Activated T-cell treated with anti-CD3 and anti-CD28 coated beads for 24 hours (primary cell): ENCODE measurements around the gene SPATA21.
A peak's percentile ranks its signal among the peaks of the same experiment; 100 is the strongest.

Experiments used
- DNase-seq: peaks from one replicate; pipeline ENCODE4 v3.0.0-alpha.2; 2020; ENCODE audit warnings: low read depth

The SPATA21 gene

DNA sequence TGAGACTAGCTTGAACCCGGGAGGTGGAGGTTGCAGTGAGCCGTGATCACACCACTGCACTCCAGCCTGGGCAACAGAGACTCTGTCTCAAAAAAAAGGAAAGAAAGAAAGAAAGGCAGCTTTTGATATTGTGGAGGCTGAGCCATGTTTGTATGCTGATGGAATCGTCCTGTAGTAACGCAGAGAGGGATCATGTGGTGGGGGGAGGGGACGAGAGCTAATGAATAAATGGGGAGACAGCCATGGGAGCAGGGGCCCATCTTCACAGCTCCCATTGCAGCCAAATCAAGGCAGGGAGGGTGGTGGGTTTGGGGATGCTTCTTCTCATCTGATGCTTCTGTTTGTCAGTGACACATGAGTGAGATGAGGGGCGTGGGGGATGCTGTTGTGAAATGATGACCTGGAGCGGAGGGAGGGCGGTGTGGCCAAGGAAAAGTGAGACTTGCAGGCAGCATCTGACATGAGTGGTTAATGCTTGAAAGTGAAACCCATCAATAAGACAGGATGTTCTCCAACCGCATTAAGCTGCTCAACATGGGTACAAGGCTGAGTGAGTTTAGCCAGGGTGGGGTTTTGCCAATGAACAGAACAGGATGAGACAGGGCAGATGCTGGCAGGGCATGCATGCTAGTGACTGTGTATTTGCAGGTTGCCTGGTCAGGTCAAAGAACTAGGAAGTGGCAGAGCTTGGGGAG lies 16.7 kb downstream of the SPATA21 start:
- DNase-seq = peak; percentile 48

- DNase-seq = no peak
These were observed 18.3 kb downstream of the SPATA21 start for GRCh38 chr1:16418823-16419425.

GRCh38 chr1:16413191-16413590 lies 24.0 kb downstream of the SPATA21 start:
- DNase-seq = no peak

GRCh38 chr1:16410803-16411202 lies 26.4 kb downstream of the SPATA21 start:
- no peak for DNase-seq

- DNase-seq = no peak
These were observed 27.6 kb downstream of the SPATA21 start for GRCh38 chr1:16409536-16410152.

DNA sequence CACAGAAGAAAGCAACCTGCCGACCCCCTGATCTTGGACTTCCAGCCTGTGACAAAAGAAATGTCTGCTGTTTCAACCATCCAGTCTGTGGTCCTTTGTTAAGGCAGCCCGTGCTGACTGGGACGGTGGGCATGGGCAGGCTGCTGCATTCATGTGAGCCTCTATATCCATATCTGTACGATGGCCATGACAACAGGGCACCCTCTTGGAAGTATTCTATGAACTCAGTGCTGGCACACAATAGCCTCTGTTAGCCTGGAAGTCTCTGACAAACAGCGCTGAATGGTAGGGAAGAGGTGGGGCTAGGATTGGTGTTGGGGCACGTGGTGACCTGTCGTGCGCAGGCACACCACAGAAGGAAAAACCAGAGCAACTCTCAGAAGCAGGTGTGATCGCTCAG lies 30.4 kb downstream of the SPATA21 start:
- DNase-seq = no peak

- DNase-seq = no peak
These were observed 31.8 kb downstream of the SPATA21 start for GRCh38 chr1:16405441-16405840.

GRCh38 chr1:16402742-16403141 lies 34.5 kb downstream of the SPATA21 start:
- DNase-seq = no peak

DNA sequence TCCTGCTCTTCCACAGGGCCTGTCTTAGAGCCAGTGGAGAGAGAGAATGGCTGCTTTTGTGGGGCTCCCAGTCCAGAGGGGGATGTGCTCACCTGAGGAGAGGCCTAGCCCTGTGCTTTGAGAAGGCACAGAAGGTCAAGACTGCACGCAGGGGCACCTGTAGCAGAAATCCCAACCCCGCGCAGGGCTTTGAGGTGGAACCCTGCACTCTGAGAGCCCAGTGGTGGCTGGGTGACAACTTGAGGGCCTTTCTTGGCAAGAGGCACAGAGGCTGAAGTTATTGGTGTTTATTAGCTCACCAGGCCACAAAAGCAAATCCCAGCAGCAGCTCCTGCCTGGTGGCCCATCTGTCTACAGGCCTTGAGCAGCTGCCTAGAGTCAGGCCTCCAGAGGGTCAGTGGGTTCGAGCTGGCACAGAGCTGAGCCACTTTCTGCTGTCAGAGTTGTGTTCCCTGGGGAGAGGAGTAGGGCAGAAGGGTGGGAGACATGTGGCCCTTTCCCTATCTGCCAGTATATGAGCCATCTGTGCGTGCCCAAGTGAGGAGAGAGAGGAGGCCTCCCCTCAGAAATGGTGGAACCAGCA lies 38.8 kb downstream of the SPATA21 start:
- DNase-seq = no peak

DNA sequence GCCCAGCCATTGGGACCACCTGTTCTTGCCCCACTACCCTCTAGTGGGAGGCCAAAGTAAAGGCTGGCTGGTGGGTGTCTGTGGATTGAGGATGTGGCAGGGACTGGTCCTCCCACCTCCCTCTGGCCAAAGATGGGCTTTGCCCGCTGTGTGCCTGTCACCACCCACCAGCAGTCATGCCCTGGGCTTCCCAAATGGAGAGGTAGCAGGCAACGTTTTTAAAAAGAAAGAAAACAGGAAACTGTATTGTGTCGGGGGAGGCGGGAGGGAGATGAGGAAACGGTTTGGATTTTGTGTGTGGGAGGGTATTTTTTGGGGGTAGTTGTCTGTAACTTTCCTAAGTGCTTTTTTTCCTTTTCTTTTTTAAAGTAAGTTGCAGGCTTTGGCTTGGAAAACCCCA lies 40.1 kb downstream of the SPATA21 start:
- DNase-seq = no peak

DNA sequence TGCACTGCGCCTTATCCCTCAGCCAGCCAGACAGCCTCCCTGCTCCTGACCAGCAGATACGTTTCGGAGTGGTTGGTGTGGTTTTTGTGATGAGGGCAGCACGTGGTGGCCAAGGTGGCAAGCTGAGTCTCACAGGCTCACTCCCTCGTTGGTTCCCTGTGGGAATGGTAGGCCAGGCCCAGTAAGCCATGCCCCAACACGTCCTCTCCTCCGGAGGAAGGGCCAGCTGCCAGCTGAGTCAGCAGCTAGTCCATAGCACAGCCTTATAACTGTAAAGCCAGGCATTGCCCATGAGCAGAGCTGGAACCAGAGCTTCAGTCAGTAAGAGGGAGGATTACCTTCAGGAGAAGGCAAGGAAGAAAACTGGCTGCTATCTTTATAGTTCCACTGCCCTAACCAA lies 40.6 kb downstream of the SPATA21 start:
- no peak for DNase-seq

GRCh38 chr1:16394977-16395376 lies 42.2 kb downstream of the SPATA21 start:
- DNase-seq = no peak

DNA sequence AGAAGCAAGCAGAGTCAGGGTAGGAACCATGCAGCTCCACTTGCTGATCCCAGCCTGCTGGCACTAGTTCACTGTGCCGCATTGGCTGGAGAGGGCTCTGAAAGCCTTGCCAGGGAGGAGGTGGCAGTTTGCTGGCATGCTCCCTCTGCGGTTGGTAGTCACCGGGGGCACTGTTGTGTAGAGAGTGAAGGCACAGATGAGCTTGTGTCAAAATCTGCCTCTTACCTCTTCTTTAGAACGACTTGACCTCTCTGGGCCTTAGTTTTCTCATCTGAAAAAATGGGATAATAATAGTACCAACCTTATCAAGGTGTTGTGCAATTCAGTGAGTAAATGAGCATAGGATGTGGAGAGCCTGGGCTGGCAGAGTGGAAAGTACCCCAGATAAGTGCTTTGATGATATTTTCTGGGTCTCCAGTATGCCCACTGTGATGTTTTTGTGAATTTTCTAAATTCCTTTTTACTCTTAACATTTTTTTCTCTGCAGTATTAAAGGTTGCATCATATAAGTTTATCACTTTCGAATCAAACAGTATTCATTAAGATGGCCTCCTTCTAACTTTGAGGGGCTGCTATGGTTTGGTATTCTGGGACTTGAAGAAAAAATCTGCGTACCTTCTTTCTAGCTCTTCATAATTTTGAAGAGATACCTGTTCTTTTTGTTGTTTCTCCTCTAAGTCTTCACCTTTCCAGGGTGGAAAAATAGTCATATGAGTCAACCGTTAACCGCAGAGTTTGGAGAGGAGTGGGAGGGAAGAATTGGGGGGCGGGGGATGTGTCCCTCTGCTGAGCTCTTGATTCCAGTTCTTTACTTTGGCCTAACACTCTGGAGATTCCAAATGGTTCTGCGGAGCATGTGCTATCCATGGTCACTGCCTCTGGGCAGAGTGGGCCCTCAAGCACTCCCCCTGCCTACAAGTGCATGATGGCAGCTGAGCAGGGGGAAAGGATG lies 43.4 kb downstream of the SPATA21 start:
- DNase-seq = no peak

DNA sequence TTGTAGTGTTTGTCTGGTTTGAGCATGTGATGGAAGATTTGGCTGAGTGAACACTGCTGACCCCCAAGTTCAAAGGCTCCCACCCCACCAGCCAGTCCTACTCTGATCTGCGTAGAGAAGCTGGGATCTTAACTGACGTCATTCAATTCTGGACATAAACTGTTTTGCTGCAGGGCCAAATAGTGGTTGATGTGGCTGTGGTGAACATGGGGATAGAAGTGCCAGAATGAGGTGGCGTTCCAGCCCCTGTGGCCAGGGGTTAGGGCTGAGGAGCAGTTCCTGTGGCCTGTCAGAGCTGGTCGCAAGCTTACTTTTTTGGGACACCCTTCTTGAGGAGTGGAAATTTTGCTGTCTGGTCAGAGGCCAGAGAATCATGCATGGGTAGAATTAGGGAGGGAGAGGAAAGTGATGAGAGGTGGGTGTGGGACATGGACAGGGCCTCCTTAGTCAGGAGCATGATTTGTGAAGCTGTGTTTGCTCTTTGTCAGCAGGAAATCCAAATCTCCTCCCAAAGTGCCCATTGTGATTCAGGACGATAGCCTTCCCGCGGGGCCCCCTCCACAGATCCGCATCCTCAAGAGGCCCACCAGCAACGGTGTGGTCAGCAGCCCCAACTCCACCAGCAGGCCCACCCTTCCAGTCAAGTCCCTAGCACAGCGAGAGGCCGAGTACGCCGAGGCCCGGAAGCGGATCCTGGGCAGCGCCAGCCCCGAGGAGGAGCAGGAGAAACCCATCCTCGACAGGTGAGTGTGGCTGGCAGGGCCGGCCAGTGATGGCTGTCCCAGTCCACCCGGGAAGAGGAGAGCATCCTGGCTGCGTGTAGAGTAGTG lies 44.3 kb downstream of the SPATA21 start:
- no peak for DNase-seq

- DNase-seq = no peak
These were observed 45.8 kb downstream of the SPATA21 start for GRCh38 chr1:16391411-16391810.

GRCh38 chr1:16387201-16388188 lies 49.7 kb downstream of the SPATA21 start:
- no peak for DNase-seq

DNA sequence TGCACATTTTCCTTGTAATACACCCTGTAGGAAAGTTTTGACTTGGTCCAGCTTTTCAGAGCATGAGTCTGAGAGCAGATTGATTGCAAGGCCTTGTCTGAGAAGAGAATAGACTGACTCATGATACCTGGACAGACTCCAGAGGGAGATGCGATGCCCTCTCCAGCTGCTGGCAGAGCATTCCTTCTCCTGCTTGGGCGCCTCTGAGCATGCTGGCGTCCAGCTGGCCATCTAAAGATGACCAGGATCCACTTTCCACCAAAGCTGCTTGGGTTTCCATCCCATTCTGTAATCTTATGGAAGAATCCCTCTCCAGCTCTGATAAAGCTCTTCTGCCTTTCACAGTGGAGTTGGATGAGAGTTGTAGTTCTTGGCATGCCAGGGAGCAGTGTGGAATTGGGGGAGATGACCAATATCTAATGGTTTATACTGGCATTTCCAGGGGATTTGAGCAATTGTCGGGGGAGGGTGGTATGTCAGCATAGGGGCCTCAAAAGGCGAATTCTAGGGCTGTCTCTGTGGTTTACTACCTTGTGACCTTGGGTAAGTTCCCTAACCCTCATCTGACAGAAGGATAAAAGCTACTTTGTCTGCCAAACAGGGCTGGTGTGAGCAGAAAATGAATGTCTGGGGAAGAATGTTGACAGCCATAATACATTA lies 50.6 kb downstream of the SPATA21 start:
- no peak for DNase-seq

- DNase-seq = no peak
These were observed 51.4 kb downstream of the SPATA21 start for GRCh38 chr1:16385659-16386453.

DNA sequence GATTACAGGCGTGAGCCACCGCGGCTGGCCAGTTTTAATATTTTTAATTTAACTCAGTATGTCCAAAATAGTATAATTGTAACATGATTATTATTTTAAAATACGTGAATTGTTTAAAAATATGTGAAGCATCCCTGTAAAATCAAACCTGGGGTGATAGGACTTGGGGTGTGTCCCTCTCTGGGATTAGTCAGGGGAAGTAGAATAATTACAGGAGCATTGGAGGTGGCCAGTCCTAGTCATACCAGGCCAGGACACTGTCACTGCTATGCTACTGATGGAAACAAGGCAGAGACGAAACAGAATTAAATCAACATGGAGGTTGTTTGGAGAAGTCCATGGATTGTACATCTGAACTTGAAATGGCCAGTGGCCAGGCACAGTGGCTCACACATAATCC lies 53.3 kb downstream of the SPATA21 start:
- DNase-seq = no peak
